LoVo (cell line): ENCODE measurements around the gene KIF18B.

Experiments used
- DNase-seq: peaks from one replicate; pipeline ENCODE4 v3.0.0-alpha.2; 2016; ENCODE audit warnings: low spot score

Gene KIF18B

GRCh38 chr17:44918006-44918405 is 29.6 kb downstream of the KIF18B start:
- no peak for DNase-seq

DNA sequence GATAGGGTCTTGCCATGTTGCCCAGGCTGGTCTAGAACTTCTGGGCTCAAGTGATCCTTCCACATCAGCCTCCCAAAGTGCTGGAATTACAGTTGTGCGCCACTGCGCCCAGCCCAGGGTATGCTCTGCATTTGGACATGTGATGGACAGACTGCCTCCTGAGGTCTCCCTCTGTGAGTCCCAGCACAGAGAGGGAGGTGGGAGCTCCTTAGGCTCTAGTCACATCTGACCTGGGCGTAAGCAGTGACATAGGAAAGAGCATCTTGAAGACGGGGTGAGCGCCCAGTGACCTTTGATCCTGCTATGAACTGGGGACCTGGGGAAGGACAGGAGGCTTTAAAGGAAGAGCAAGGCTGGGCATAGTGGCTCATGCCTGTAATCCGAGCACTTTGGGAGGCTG is 30.1 kb downstream of the KIF18B start:
- DNase-seq, result no peak

DNA sequence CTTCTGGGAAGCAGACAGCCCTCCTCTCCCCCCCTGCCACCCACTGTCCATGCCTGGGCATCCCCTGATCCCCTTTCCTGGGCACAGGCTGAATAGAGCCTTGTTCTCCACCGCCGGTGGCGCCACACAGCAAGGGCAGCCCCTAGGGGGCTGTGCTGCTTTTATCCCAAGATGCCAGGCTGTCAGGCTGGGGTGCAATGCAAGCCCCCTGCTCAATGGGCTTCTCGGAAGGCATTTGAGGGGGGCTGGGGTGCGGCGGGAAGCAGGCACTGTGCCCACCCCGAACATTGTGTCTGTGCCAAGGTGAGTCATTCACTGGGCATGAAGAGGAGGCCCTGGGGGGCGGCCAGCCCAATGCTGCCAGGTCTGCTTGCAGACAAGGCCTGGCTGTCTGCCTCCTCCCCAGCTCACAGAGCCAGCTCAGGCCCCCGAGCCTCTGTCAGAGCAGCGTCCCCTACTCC is 30.8 kb downstream of the KIF18B start:
- no peak for DNase-seq

GRCh38 chr17:44915862-44916780 is 31.5 kb downstream of the KIF18B start:
- no peak for DNase-seq

- no peak for DNase-seq
These were observed 32.2 kb downstream of the KIF18B start, which contains the start of gene GFAP for GRCh38 chr17:44915321-44915726. GFAP (minus strand) TSS chr17:44915500; CDS start chr17:44915486, 14 bp downstream.

GRCh38 chr17:44914698-44915271 is 32.8 kb downstream of the KIF18B start:
- DNase-seq, result no peak

DNA sequence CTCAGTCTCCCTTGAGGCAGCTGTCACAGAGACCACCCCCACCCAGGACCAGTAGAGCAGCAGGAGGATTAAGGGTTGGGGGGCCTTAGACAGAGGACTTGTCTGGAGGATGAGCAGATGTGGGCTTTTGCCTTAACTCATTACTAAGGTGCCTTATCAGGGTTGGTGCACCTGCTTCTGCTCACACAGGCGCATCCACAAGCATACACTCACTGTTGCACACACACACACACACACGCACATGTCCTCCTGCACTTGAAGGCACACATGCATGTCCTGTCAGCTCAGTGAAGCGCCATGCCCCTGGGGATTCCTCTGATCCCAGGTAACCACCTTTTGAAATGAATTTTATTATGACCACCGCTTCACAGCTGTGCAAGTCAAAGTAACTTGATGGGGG is 33.4 kb downstream of the KIF18B start:
- no peak for DNase-seq

GRCh38 chr17:44913676-44914075 is 33.9 kb downstream of the KIF18B start:
- no peak for DNase-seq

- DNase-seq, result no peak
These were observed 34.6 kb downstream of the KIF18B start for GRCh38 chr17:44912763-44913544.

GRCh38 chr17:44911133-44912001 is 36.2 kb downstream of the KIF18B start:
- DNase-seq, result no peak

DNA sequence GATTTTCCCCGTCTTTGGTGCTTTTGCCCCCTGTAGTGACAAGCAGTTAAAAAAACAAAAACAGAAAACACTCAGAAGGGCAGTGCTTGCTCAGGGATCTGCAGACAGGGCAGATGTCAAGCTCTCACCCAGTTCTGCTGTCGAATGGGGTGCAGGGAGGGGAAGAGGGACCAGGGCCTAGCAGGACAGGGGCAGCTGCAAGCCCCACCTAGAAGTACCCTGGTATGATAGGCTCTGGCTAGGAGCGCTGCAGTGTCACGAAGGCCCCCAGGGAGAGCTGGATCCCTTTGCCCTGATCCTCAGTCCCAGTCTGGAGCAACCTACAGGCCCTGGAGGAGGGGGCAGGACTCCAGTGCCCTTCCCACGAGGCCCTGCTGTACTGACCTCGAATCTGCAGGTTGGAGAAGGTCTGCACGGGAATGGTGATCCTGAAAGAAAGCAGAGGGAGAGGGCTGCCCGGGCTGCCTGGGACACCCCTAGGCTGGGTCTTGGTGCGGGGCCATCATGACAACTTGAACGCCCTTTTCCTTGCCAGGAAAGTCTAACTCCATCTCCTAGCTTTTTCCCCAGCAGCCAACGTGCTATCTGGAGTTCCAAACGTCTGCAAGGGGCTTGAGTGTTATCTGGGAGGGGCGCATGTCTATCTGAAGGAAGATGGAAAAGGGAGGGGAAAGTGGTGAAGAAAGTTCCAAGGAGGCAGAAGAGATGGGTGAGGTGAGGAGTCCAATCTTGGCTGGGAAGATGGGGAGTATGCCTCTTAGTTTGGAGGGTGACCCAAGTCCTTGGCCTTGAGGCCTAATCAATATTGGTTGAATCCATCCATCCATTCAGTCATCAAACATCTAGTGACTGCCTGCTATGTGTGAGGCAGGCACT is 37.1 kb downstream of the KIF18B start:
- DNase-seq, result no peak

DNA sequence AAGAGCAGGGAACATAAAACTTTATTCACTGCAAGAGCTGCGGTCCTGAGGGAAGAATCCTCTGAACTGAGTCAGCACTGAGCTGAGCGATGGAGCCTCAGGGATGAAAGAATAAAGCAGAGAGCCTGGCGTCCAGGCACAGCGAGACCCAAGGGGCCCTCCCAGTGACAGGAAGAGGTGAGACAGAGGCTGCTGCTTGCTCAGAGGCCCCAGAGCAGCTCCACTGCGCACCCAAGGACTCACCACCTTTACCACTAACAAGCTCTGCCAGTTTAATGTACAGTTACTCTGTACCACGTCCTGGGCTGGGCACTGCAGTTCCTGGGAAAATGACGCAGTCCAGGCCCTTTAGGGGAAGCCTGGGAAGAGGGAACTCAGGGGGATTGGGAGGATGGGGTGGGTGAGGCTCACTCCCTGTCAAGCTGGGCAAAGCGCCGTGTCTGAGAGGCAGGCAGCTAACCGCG is 37.9 kb downstream of the KIF18B start:
- no peak for DNase-seq

DNA sequence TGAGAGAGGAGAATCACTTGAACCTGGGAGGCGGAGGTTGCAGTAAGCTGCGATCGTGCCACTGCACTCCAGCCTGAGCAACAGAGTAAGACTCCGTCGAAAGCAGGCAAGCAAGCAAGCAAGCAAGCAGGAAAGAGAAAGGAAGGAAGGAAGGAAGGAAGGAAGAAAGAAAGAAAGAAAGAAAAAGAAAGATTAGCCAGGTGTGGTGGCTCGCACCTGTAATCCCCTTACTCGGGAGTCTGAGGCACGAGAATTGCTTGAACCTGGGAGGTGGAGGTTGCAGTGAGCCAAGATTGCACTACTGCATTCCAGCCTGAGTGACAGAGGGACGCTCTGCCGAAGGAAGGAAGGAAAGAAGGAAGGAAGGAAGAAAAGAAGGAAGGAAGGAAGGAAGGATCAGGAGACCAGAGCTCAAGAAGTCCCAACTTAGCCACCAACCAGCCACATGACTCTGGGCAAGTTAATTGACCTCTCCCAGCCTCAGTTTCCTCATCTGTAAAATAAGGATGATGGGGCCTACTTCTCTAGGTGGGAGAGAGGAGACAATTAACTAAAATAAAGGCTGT is 38.7 kb downstream of the KIF18B start:
- DNase-seq, result no peak

DNA sequence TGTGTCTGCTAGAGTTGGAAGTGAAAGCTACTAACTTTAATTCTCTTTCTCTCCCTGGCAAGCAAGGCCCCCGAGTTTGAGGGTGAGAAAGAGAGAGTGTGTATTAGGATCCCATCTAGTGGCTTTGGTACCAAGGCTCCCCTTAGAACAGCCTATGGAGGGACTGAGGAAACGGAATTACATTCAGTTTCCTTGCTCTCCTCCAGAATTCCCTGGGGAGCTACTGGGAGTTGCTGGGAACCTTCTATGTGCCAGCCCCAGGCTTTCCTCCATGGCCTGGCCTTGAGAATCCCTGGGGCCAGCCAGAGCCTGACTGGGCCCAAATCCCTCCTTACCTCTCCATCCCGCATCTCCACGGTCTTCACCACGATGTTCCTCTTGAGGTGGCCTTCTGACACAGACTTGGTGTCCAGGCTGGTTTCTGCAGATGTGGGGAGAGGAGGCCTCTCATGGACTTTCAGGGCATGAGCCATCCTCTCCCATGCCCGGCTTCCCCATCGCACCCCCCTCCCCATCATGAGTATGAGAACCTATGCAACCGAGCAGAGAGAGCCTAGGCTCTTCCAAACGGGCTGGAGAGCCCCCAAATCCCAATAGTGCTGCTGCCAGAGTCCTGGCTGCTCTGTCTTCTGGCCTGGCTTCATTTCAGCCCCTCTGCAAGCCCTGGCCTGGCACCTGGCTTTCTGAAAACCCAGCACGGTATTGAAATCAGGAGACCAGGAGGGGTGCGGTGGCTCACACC is 39.7 kb downstream of the KIF18B start:
- DNase-seq, result no peak

DNA sequence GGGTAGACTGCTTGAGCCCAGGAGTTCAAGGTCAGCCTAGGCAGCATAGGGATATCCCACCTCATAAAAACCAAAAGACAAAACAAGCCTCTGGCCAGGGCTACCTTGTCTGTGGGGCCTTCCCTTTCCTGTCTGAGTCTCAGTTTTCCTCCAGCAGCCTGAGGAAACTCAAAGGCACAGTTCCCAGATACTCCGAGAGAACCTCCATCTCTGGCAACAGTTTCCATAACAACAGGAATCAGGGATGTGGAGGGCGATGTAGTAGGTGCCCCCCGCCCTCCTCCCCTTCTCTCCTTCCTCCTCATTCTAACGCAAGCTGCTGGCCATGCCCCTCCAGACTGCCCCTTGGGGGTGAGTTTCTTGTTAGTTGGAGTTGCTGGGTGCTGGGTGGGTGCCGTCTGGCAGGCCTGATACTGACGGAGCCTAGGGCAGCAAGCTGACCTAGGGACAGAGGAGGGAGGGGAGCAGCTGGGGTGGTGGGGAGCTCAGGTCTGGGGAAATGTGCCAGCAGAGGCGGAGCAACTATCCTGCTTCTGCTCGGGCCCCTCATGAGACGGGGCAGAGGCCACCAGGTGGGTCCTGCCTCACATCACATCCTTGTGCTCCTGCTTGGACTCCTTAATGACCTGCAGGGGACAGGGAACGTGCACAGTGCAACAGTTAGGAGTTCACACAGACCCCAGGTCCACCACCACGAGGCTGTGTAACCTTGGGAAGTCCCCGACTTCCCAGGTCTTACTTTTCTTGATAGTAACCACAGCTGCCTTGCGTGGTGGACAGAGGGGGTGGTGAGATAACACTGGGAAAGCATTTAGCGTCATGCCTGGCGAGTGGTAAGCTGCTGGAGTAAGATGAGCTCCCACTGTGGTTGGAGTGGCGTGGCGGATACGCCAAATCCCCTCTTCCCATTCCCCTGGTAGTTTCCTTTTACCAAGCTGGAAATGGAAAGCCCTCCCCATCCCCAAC is 40.5 kb downstream of the KIF18B start:
- no peak for DNase-seq

DNA sequence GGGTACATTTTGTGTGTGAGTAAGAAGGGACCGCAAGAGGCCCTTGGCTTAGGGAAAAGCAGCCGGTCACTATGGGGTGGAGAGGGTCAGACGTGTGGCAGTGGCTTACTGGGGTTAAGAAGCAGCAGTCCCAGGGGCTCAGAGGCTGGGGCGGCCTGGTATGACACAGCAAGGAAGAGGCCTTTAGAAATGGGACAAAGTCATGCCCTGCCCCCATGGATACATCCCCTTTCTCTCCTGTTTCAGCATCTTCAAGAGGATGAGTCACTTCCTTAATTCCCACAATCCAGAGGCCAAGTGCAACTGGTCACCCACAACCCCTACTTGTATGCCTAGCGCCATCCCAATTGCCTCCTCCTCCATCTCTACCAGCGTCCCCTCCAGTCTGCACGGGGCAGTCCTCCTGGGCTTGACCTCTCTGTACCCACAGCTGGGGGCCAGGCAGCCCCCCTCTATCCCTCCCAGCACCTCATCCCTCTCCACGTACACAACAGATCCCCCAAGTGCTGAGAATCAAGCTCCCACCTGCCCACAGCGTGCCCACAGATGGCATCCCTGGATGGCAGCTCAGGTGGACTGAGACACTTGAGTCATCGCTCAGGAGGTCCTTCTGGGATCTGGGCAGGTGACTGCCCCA is 41.4 kb downstream of the KIF18B start:
- DNase-seq, result peak; percentile 43
